SJSA1 (cell line): Measurements from ENCODE around the gene RIMS4. TPM values are rescaled to one million over a fixed set of nuclear protein-coding genes. Genes with fewer than 3 reads are reported as not detected.

ENCODE experiments used
- DNase-seq, 2 experiments: peaks; one replicate each; pipeline ENCODE4 v3.0.0-alpha.2; 2015 to 2020; ENCODE audit warnings: low spot score in 2 of 2, low read depth in 1 of 2
- H3K27ac ChIP-seq: fragments of 250-450 bp; sonication (Bioruptor Pico); 2 replicates; pipeline ENCODE4 v1.5.1; 2020; ENCODE audit warnings: mild to moderate bottlenecking, moderate library complexity
- H3K27me3 ChIP-seq: fragments of 250-450 bp; sonication (Bioruptor Pico); replicated peaks from 2 replicates; pipeline ENCODE4 v1.5.1; 2020; ENCODE audit warnings: mild to moderate bottlenecking, moderate library complexity
- H3K36me3 ChIP-seq: fragments of 250-450 bp; sonication (Bioruptor Pico); 2 replicates; pipeline ENCODE4 v1.5.1; 2020; ENCODE audit warnings: mild to moderate bottlenecking
- H3K4me1 ChIP-seq: fragments of 250-450 bp; sonication (Bioruptor Pico); replicated peaks from 2 replicates; pipeline ENCODE4 v1.6.1; 2021; ENCODE audit warnings: mild to moderate bottlenecking
- H3K4me3 ChIP-seq: fragments of 250-450 bp; sonication (Bioruptor Pico); 2 replicates; pipeline ENCODE4 v1.5.1; 2020; ENCODE audit warnings: mild to moderate bottlenecking
- H3K9me3 ChIP-seq: fragments of 250-450 bp; sonication (Bioruptor Pico); replicated peaks from 2 replicates; pipeline ENCODE4 v1.5.1; 2020; ENCODE audit warnings: mild to moderate bottlenecking
- total RNA-seq: library from RNA; depleted of rRNA; stranded (reverse); fragments of >200 nt; shearing (Covaris generic); gene quantifications from 2 replicates; pipeline ENCODE4 v1.2.3, GENCODE V29; 2014

The RIMS4 gene
- total RNA-seq, 1 experiment from 2014 or later: not detected

DNA sequence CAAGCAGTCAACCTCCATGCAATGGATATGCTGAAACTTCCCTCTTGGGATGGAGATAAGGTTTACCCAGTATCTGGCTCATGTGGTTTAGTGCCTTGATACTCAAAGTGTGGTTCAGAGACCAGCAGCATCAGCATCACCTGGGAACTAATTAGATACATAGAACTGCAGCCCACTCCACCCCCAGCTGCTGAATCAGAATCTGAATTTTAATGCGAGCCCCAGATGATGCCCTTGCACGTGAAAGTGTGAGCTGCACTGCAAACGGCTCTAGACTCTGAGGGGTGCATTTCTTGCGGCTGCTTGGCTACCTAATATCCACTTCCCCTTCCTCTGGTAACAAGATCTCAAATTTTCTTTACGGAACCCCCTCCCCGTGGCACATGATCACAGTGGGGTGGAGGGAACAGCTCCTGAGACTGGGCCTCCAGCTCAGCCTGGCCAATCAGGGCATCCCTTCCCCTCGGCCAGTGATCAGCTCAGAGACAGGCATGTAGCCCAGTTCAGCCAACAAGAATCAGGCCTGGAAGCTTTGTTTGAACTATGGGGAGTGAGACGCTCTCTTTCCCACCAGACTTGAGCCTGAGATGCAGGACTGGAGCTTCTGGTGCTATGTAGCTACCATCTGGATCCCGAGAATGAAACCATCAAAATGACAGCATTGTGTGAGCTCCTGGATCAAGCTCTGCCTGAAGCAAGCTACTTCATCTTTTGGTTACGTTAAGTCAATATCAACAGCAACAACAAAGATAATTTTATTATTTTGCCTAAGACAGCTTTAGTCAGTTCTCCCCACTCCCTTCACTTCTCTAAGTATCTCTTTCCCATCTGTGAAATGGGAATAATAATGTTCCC lies 51.9 kb downstream of the RIMS4 start:
- H3K4me1 ChIP-seq: no peaks in the 10 kb centered on the region
- no peaks in the 10 kb centered on the region for H3K9me3 ChIP-seq
- H3K36me3 ChIP-seq: no peaks in the 10 kb centered on the region
- no peak overlapping the region for H3K4me3 ChIP-seq
- H3K27ac ChIP-seq: no peak overlapping the region
- H3K27me3 ChIP-seq: peaks cover 12% of the 10 kb centered on the region
- no peak for DNase-seq

DNA sequence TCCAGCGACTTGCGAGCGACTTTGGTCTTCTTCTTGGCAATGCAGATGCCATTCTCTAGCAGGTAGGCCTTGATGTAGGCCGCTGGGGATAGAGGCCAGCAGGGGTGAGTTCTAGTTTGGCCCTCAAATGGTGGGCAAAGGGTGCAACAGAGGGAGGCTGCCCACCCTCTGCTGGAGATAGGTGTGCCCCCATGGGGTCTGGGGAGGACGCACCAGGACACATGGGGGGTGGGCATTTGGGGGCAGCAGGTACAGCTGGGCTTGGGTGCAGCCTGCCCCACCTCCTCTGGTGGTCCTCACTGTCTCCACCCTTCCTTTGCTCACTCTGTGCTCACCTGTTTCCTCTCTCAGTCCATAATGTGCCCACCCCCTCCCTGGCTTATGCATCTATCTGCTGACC lies 53.4 kb downstream of the RIMS4 start:
- Histone ChIP-seq H3K36me3 (no peaks in the 10 kb centered on the region), H3K27me3 (peaks cover 27% of the 10 kb centered on the region), H3K27ac (no peak overlapping the region), H3K4me3 (no peak overlapping the region), H3K4me1 (no peaks in the 10 kb centered on the region), H3K9me3 (no peaks in the 10 kb centered on the region)
- no peak for DNase-seq

DNA sequence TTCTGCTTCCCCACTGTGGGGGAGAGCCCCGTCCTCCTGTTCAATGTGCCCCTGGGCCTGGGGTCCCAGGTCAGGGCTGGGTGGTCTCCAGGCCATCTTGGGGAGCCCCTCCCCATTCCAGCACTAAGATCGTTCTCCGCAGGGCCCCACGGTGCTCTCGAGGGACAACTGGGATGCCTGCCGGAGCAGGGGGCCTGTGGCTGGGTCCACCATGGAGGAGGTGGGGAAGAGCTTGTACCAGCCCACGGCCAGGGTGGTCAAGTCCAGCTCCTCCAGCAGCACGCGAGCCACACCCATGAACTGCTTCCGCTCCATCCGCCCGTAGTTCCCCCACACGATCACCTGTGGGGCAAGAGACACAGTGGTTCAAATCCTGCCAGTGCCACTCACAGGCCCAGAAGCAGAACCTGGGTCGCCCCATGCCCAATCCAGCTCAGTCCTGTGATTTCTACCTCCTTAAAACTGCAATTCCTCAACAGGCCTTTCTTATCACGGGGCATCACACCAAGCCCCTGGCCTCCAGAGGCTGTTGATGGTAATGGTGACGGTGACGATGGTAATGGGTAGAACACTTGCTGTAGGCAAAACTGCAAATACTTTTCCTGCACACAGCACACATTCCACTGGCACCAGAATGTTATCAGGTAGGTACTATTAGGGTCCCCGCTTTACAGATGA lies 54.2 kb downstream of the RIMS4 start:
- H3K36me3 ChIP-seq: no peaks in the 10 kb centered on the region
- peaks cover 30% of the 10 kb centered on the region for H3K27me3 ChIP-seq
- no peak overlapping the region for H3K4me3 ChIP-seq
- no peak for DNase-seq
- no peak overlapping the region for H3K27ac ChIP-seq
- H3K4me1 ChIP-seq: no peaks in the 10 kb centered on the region
- no peaks in the 10 kb centered on the region for H3K9me3 ChIP-seq

DNA sequence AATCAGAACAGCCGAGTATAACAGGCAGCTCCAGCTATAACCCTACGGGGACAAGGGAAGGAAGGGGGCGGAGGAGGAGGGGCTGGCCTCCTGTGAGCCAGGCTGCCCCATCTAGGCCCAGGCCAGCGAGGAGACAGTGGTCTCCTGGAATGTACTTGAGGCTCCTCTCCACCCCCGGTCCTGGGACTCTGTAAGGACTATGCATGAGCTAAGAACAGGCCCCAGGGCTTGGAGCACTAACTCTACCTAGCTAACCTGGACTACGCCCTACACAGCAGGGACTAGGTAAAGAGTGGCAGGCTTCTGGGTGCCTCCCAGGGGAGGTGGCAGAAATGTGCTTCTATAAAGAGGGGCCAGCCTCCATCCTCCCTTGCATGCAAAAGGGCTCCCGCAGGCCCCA lies 55.8 kb downstream of the RIMS4 start:
- Histone ChIP-seq H3K4me1 (no peaks in the 10 kb centered on the region; the same call in 1 of the 2 replicates), H3K27me3 (peaks cover 40% of the 10 kb centered on the region), H3K27ac (no peak overlapping the region), H3K4me3 (no peak overlapping the region), H3K36me3 (no peaks in the 10 kb centered on the region), H3K9me3 (no peaks in the 10 kb centered on the region)
- DNase-seq: no peak

DNA sequence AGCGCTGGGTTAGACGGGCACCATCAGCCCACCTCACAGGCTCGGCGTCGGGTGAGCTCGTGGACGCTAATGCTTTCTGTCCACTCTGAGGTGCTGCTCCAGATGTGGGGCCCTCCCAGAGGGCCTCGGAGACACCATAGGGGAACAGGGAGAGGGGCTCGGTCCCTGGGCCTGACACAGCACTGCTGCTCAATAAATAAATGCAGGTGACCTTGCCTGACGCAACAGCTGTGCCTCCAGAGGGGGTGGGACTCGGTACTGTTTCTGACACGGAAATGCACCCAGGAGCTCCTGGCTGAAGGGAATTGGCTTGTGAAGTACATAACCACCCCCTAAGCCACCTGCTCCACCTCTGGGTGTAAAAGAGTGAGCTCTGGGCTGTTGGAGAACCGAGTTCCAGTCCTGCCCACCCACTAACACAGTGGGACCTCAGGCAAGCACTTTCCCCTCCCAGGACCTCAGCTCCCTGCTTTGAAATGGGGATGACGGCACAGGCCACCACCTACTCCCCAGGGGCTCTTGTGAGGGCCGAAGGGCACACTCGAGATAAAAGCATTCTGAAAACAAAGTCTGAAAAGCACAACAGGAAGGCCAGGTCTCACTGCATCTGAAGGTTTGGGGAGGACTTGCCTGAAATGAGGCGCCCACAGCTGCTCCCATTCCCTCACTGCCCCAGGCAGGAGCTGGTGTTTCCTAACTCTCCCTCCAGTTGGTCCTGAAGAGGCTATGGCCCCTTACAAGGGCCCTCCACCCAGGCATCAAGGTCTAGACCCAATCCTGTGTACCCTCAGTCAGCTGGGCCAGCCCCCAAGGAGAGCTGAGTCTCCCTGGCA lies 58.0 kb downstream of the RIMS4 start:
- Histone ChIP-seq H3K9me3 (no peaks in the 10 kb centered on the region), H3K27me3 (peaks cover 44% of the 10 kb centered on the region), H3K4me1 (no peaks in the 10 kb centered on the region; the same call in 1 of the 2 replicates), H3K27ac (no peak overlapping the region), H3K4me3 (no peak overlapping the region), H3K36me3 (no peaks in the 10 kb centered on the region)
- DNase-seq: no peak

DNA sequence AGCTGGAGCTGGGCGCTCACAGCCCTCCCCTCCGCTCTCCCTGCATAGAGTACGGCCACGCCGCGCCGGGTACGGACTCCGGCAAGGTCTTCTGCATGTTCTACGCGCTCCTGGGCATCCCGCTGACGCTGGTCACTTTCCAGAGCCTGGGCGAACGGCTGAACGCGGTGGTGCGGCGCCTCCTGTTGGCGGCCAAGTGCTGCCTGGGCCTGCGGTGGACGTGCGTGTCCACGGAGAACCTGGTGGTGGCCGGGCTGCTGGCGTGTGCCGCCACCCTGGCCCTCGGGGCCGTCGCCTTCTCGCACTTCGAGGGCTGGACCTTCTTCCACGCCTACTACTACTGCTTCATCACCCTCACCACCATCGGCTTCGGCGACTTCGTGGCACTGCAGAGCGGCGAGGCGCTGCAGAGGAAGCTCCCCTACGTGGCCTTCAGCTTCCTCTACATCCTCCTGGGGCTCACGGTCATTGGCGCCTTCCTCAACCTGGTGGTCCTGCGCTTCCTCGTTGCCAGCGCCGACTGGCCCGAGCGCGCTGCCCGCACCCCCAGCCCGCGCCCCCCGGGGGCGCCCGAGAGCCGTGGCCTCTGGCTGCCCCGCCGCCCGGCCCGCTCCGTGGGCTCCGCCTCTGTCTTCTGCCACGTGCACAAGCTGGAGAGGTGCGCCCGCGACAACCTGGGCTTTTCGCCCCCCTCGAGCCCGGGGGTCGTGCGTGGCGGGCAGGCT lies 60.1 kb downstream of the RIMS4 start:
- peaks cover 10% of the 10 kb centered on the region for H3K4me1 ChIP-seq
- H3K4me3 ChIP-seq: no peak overlapping the region
- DNase-seq: no peak
- H3K9me3 ChIP-seq: no peaks in the 10 kb centered on the region
- H3K27me3 ChIP-seq: peaks cover 63% of the 10 kb centered on the region
- H3K36me3 ChIP-seq: no peaks in the 10 kb centered on the region
- no peak overlapping the region for H3K27ac ChIP-seq

DNA sequence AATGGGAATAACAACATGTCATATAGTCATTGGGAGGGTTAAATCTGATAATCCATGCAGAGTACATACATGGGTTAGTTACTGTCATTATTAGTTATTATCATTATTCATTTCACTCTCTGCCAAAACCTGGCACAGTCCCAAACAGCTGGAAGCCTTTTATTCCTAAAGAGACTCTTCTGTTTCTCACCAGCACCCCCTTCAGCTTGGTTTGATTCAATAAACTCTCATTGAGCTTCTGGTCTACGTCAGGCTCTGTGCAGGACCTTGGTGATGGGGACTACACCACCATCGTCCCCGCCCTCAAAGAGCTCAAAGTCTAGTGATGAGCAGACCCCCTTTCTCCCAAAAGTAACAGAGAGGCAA lies 62.4 kb downstream of the RIMS4 start:
- Histone ChIP-seq H3K36me3 (no peaks in the 10 kb centered on the region), H3K4me3 (no peak overlapping the region), H3K9me3 (no peaks in the 10 kb centered on the region), H3K27ac (no peak overlapping the region), H3K4me1 (peaks cover 10% of the 10 kb centered on the region), H3K27me3 (peaks cover 76% of the 10 kb centered on the region)
- no peak for DNase-seq

DNA sequence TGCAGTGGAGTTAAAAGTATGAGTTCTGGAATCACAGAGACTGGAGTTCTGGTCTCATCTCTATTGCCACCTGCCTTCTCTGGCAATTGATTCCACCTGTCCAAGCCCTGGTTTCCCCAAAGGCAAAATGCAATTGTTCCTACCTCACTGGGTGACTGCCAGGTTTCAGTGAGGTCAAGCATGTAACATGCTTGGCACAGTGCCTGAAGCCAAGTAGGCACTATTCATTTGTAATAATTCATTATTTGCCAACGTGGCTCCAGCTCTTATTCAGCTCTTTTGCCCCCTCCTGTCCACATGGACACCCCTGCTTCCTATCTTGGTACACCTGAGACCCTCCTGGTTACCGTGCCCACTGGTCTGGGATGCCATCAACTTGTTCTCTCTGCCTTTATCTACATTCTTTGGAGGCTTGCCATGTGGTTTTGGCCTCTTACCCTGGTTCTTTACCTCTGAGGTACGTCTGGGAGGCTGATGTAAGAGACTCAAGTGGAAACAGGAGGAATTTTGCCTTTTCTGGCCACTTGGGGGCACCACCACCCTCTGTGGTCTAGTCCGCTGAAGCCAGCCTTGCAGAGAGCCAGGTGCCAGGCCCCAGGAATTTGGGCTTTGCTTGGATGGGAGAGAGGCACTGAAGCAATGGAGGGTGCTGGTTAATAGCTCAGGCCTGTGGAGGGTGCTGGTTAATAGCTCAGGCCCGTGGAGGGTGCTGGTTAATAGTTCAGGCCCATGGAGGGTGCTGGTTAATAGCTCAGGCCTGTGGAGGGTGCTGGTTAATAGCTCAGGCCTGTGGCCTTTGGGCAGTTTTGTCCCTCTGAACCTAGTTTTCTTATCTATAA lies 63.0 kb downstream of the RIMS4 start:
- DNase-seq: peak in 1 of 2 experiments; percentile 47
- no peak overlapping the region for H3K27ac ChIP-seq
- H3K4me1 ChIP-seq: peaks cover 10% of the 10 kb centered on the region
- H3K9me3 ChIP-seq: no peaks in the 10 kb centered on the region
- H3K36me3 ChIP-seq: no peaks in the 10 kb centered on the region
- H3K4me3 ChIP-seq: no peak overlapping the region
- H3K27me3 ChIP-seq: peaks cover 70% of the 10 kb centered on the region

DNA sequence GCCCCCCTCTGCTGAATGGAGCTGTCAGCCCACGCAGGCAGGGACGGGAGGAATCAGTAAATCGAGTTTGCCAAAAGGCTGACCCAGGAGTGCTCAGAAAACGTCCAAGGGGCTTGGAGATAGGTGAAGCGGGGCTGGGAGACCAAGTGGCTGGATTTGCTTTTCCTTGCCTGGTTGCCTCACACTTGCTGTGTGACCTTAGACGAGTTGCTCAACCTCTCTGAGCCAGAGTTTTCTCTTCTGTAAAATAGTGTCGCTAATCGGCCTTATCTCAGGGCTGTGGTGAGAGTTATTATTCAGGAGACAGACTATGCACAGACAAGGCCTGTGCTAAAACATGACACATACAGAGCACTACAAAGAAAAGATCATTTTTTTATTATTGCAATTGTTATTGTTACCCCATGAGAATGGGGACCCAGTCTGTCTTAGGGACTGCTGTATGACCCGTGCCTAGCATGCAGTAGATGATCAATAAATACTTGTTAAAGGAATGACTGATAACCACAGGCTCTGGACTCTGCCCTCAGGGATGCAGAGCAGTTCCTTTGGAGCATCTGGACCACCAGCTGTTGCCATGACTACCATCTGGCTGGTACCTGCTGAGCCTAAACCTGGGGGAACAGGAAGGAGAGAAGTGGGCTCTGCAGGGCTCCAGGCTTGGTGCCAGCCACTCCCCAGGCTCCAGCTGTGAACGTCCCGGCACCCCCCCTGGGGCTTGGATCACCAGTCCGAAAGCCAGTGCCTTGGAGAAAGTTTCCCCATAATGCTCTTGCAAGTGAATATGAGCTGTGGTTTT lies 63.8 kb downstream of the RIMS4 start:
- Histone ChIP-seq H3K27ac (no peak overlapping the region), H3K27me3 (peaks cover 65% of the 10 kb centered on the region), H3K4me3 (no peak overlapping the region; the same call in 1 of the 2 replicates), H3K4me1 (peaks cover 10% of the 10 kb centered on the region), H3K9me3 (no peaks in the 10 kb centered on the region), H3K36me3 (no peaks in the 10 kb centered on the region)
- no peak for DNase-seq

DNA sequence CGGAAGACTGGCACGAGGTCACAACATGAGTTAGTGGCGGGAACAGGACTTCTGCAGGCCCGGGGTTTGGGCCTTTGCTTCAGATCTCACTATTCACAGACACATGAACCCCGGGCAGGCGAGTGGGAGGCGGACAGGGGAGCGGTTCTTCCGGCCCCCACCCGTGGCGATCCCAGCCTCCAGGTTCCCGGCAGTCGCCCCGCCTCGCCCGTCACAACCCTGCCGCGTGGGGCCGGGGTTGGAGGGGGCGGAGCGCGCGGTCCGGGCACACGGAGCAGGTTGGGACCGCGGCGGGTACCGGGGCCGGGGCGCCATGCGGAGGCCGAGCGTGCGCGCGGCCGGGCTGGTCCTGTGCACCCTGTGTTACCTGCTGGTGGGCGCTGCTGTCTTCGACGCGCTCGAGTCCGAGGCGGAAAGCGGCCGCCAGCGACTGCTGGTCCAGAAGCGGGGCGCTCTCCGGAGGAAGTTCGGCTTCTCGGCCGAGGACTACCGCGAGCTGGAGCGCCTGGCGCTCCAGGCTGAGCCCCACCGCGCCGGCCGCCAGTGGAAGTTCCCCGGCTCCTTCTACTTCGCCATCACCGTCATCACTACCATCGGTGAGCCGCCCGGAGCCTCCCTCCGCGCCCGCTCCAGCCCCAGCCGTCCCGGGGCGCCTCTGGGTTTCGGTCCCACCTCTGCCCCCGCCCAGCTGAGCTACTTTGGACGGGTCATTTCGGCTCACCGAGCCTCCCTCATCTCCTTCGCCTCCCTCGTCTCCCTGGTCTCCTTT lies 64.6 kb downstream of the RIMS4 start, which contains the start of gene KCNK15:
KCNK15 (plus strand) TSS at position 268 of the 769 bp plus-strand sequence; CDS start at position 314, 46 bp downstream.
- no peaks in the 10 kb centered on the region for H3K36me3 ChIP-seq
- H3K27ac ChIP-seq: no peak within 1 kb of the TSS
- H3K27me3 ChIP-seq: peaks cover 62% of the 10 kb centered on the region
- H3K4me1 ChIP-seq: peaks cover 10% of the 10 kb centered on the region
- H3K4me3 ChIP-seq: peak within 1 kb of the TSS; percentile 26
- no peaks in the 10 kb centered on the region for H3K9me3 ChIP-seq
- DNase-seq: no peak

DNA sequence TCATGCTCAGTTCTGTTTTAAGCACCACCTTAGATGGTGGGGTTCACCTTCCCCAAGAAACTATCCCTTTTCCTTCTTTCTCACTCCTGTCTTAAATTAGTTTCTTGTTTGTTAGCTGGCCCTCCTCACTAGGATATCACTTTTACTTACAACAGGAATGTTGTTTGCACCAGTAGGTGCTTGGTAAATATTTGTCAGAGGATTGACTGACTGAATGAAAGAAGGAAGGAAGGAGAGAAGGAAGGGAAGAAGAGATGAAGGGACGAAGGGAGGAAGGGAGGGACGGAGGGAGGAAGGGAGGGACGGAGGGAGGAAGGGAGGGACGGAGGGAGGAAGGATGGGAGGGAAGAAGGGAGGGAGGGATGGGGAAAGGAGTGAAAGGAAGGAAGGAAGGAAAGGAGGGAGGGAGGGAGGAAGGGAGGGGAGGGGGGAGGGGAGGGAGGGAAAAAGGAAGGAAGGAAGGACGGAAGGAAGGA lies 65.2 kb downstream of the RIMS4 start:
- no peak overlapping the region for H3K4me3 ChIP-seq
- no peaks in the 10 kb centered on the region for H3K36me3 ChIP-seq

More for the DNA sequence above, 65.2 kb downstream of the RIMS4 start:
- Histone ChIP-seq H3K27me3 (peaks cover 56% of the 10 kb centered on the region), H3K4me1 (peaks cover 10% of the 10 kb centered on the region), H3K9me3 (no peaks in the 10 kb centered on the region), H3K27ac (no peak overlapping the region)
- DNase-seq: no peak
